ENCODE data around the gene CNKSR2.

- TF ChIP-seq EZH2phosphoT487 (conservative IDR thresholded peaks at IDR 0.05; ENCODE audit: low read length): no peak
- no peak for TF ChIP-seq CTCF (IDR thresholded peaks at IDR 0.05; ENCODE audit: insufficient read depth, low read length, poor library complexity, severe bottlenecking)
Observed at GRCh38 chrX:21645886-21646285, 271.7 kb downstream of the CNKSR2 start.

Measured in SU-DHL-6 (cell line).